Keratinocyte (primary cell): Measurements from ENCODE around the gene ERMP1. TPM values are rescaled to one million over a fixed set of nuclear protein-coding genes. Genes with fewer than 3 reads are reported as not detected.

Experiments used
- DNase-seq: peaks from one replicate; pipeline ENCODE4 v3.0.0-alpha.2; 2011; ENCODE audit warnings: low read depth, missing footprints, low spot score
- FAIRE-seq: peaks from 2 replicates; lab custom pipeline; 2011; peaks lifted over from hg19 to GRCh38; lab: Jason Lieb, UNC
- H2AFZ ChIP-seq: 2 replicates; pipeline ENCODE4 v1.6.0; 2012; ENCODE audit warnings: low read length, control low read depth, inconsistent platforms; ENCODE audit not compliant: control insufficient read depth
- H3K27ac ChIP-seq: 2 replicates; pipeline ENCODE4 v1.5.1; 2011; ENCODE audit warnings: low read length; ENCODE audit not compliant: control insufficient read depth, insufficient read depth
- H3K27me3 ChIP-seq: 3 replicates; pipeline ENCODE4 v1.6.0; 2011; ENCODE audit warnings: low read length; ENCODE audit not compliant: control insufficient read depth, insufficient read depth; ENCODE audit errors: extremely low read depth
- H3K36me3 ChIP-seq, 2 experiments: 2 replicates in 1 of 2; 3 replicates in 1 of 2; pipeline ENCODE4 v1.5.1; 2011; ENCODE audit warnings: low read length in 2 of 2, mild to moderate bottlenecking in 1 of 2; ENCODE audit not compliant: control insufficient read depth in 2 of 2, insufficient read depth in 2 of 2; ENCODE audit errors: extremely low read depth in 1 of 2
- H3K4me1 ChIP-seq: 3 replicates; pipeline ENCODE4 v1.5.1; 2011; ENCODE audit warnings: low read length; ENCODE audit not compliant: control insufficient read depth, insufficient read depth; ENCODE audit errors: extremely low read depth
- H3K4me2 ChIP-seq: 3 replicates; pipeline ENCODE4 v1.6.0; 2011; ENCODE audit warnings: low read depth, low read length; ENCODE audit not compliant: control insufficient read depth, insufficient read depth; ENCODE audit errors: extremely low read depth
- H3K4me3 ChIP-seq, 3 experiments: fragments of 200-600 bp in 1 of 3; sonication (generic) in 1 of 3; 2 replicates in 2 of 3; 3 replicates in 1 of 3; pipeline ENCODE4 v1.5.1; 2011 to 2016; ENCODE audit warnings: low read length in 3 of 3, mild to moderate bottlenecking in 3 of 3, control low read depth in 2 of 3, inconsistent platforms in 1 of 3, low read depth in 1 of 3, mixed read lengths in 1 of 3, mixed run types in 1 of 3, moderate library complexity in 1 of 3; ENCODE audit not compliant: control insufficient read depth in 2 of 3, insufficient read depth in 2 of 3; ENCODE audit errors: extremely low read depth in 1 of 3
- H3K79me2 ChIP-seq: 2 replicates; pipeline ENCODE4 v1.6.0; 2012; ENCODE audit warnings: low read length; ENCODE audit not compliant: control insufficient read depth, insufficient read depth
- H3K9ac ChIP-seq: 3 replicates; pipeline ENCODE4 v1.6.0; 2011; ENCODE audit warnings: low read length; ENCODE audit not compliant: control insufficient read depth, insufficient read depth; ENCODE audit errors: extremely low read depth
- H3K9me1 ChIP-seq: 3 replicates; pipeline ENCODE4 v1.6.0; 2011; ENCODE audit warnings: low read length; ENCODE audit not compliant: control insufficient read depth, insufficient read depth; ENCODE audit errors: extremely low read depth
- H3K9me3 ChIP-seq: 2 replicates; pipeline ENCODE4 v1.5.1; 2012; ENCODE audit warnings: low read depth, low read length; ENCODE audit not compliant: control insufficient read depth
- H4K20me1 ChIP-seq: 3 replicates; pipeline ENCODE4 v1.6.0; 2011; ENCODE audit warnings: low read length; ENCODE audit not compliant: control insufficient read depth, insufficient read depth; ENCODE audit errors: extremely low read depth
- EZH2 ChIP-seq: IDR thresholded peaks from one replicate; pipeline ENCODE4 v1.6.1; 2012; ENCODE audit warnings: inconsistent platforms, mild to moderate bottlenecking, low read length, moderate library complexity
- dilution Hi-C: fragments of 300-500 bp; cut with MboI; formaldehyde crosslinking; loops from one replicate; pipeline ENCODE4 v1.7.0; 2020; ENCODE audit warnings: low sequenced_read_pairs; ENCODE audit not compliant: extremely low pct_ligation_motif_present
- polyA plus RNA-seq, 5 experiments: library from polyadenylated mRNA; depleted of rRNA in 3 of 5; stranded (reverse) in 3 of 5; stranded (forward) in 1 of 5; unstranded in 1 of 5; fragments of >200 nt; gene quantifications; 1 replicate in 1 of 5; 2 replicates in 3 of 5; 3 replicates in 1 of 5; pipeline versions ENCODE4 v1.2.1 to v1.2.3, GENCODE V29; 2011 to 2012; ENCODE audit warnings: missing spikeins in 2 of 5, low read depth in 1 of 5, low replicate concordance in 1 of 5
- TF ChIP-seq, protein P1 (sequence below), 3 experiments: IDR thresholded peaks in 1 of 3; conservative IDR thresholded peaks in 1 of 3; optimal IDR thresholded peaks in 1 of 3; 2 replicates in 2 of 3; 3 replicates in 1 of 3; pipeline versions ENCODE3 to v1.5.1; 2011; ENCODE audit warnings: low read length in 3 of 3, mild to moderate bottlenecking in 3 of 3, moderate library complexity in 2 of 3, control low read depth in 1 of 3, inconsistent platforms in 1 of 3; ENCODE audit not compliant: insufficient read depth in 2 of 3; ENCODE audit errors: extremely low read depth in 1 of 3

ERMP1 gene
- polyA plus RNA-seq, 1 donor (not counting 4 experiments of a cell fraction or from before 2014, with no cell fraction given): 27.0 TPM

DNA sequence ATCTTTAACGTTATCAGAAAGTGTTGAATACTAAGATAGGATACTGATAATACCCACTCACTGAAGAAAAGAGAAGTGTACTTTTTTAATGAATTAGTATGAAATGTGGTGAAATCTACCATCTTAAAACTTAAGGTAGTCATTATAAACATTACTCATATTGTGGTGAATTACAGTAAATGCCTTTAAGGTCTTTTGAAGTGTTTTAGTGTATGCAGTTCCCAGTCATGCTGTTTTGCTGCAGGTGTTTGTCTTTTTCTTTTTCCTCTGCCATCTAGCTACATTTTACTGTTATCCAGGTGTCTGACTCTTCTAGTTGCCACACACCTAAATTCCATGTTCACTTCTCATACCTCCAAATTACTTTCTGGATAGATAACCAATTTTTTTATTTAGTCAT lies 72.6 kb downstream of the ERMP1 start:
- H3K9me1 ChIP-seq: no peaks in the 10 kb centered on the region
- no peaks in the 10 kb centered on the region for H4K20me1 ChIP-seq
- no peak for TF ChIP-seq EZH2
- TF ChIP-seq, protein P1, sequence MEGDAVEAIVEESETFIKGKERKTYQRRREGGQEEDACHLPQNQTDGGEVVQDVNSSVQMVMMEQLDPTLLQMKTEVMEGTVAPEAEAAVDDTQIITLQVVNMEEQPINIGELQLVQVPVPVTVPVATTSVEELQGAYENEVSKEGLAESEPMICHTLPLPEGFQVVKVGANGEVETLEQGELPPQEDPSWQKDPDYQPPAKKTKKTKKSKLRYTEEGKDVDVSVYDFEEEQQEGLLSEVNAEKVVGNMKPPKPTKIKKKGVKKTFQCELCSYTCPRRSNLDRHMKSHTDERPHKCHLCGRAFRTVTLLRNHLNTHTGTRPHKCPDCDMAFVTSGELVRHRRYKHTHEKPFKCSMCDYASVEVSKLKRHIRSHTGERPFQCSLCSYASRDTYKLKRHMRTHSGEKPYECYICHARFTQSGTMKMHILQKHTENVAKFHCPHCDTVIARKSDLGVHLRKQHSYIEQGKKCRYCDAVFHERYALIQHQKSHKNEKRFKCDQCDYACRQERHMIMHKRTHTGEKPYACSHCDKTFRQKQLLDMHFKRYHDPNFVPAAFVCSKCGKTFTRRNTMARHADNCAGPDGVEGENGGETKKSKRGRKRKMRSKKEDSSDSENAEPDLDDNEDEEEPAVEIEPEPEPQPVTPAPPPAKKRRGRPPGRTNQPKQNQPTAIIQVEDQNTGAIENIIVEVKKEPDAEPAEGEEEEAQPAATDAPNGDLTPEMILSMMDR (optimal IDR thresholded peaks at IDR 0.05 in 1 of 3, IDR thresholded peaks at IDR 0.05 in 1 of 3, conservative IDR thresholded peaks at IDR 0.05 in 1 of 3; ENCODE audit: extremely low read depth in 1 of 3, insufficient read depth in 2 of 3, low read length in 3 of 3): no peak
- FAIRE-seq (no peak), DNase-seq (no peak)
- H3K4me1 ChIP-seq: no peaks in the 10 kb centered on the region
- dilution Hi-C loops: no loop called here
- no peak overlapping the region for H3K4me2 ChIP-seq
- no peak overlapping the region for H3K9ac ChIP-seq
- no peaks in the 10 kb centered on the region for H3K27me3 ChIP-seq
- no peak overlapping the region for H3K27ac ChIP-seq
- no peak overlapping the region for H3K4me3 ChIP-seq
- peaks cover 15 to 21% of the 10 kb centered on the region in 2 experiments for H3K36me3 ChIP-seq
- H3K9me3 ChIP-seq: no peaks in the 10 kb centered on the region
- no peak overlapping the region for H2AFZ ChIP-seq
- H3K79me2 ChIP-seq: no peaks in the 10 kb centered on the region

DNA sequence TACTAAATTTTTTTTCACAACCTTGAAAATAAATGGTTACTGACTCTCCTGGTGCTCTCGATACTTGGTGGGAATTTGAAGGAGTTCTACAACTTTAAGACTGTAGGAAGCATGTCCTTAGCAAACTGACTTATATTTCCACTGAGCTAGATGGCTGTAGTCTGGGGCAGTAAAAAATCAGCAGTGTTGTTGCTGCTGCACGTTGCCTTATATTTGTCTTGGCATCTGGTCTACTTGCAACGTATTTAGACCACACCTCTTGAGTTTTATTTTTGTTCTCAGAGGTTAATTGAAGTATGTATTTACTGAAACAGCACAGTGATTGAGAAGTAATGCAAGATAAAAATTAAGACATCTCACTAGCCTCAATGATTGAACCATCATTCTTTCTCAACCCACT lies 76.3 kb downstream of the ERMP1 start:
- Histone ChIP-seq H3K27ac (no peak overlapping the region), H3K27me3 (no peaks in the 10 kb centered on the region), H3K4me2 (no peak overlapping the region), H2AFZ (no peak overlapping the region), H3K36me3 (peaks cover 5 to 12% of the 10 kb centered on the region in 2 experiments), H3K4me1 (no peaks in the 10 kb centered on the region), H3K4me3 (no peak overlapping the region), H4K20me1 (no peaks in the 10 kb centered on the region), H3K9me1 (no peaks in the 10 kb centered on the region), H3K9ac (no peak overlapping the region), H3K79me2 (no peaks in the 10 kb centered on the region), H3K9me3 (no peaks in the 10 kb centered on the region)
- no peak for TF ChIP-seq EZH2
- TF ChIP-seq, protein P1 (optimal IDR thresholded peaks at IDR 0.05 in 1 of 3, IDR thresholded peaks at IDR 0.05 in 1 of 3, conservative IDR thresholded peaks at IDR 0.05 in 1 of 3; ENCODE audit: extremely low read depth in 1 of 3, insufficient read depth in 2 of 3, low read length in 3 of 3): no peak
- DNase-seq: no peak
- dilution Hi-C loops: no loop called here
- no peak for FAIRE-seq
